HL-60 (cell line): ENCODE results near the gene XIRP1.

Source experiments
- GABPA ChIP-seq: IDR thresholded peaks from 2 replicates; pipeline ENCODE4 v1.6.1; 2012; ENCODE audit warnings: low read depth
- POLR2AphosphoS5 ChIP-seq: IDR thresholded peaks from 2 replicates; pipeline ENCODE4 v1.6.1; 2012; ENCODE audit warnings: low read depth
- SPI1 ChIP-seq: IDR thresholded peaks from 2 replicates; pipeline ENCODE4 v1.6.1; 2012; ENCODE audit warnings: low read depth, mild to moderate bottlenecking, borderline replicate concordance
- TF ChIP-seq, protein P1 (sequence below): IDR thresholded peaks from 2 replicates; pipeline ENCODE4 v1.6.1; 2012; ENCODE audit warnings: low read depth; ENCODE audit not compliant: insufficient replicate concordance
- TF ChIP-seq, protein P2 (sequence below): IDR thresholded peaks from one replicate; pipeline ENCODE4 v1.5.1; 2011; ENCODE audit warnings: low read length, control low read depth, inconsistent platforms; ENCODE audit not compliant: insufficient read depth

DNA sequence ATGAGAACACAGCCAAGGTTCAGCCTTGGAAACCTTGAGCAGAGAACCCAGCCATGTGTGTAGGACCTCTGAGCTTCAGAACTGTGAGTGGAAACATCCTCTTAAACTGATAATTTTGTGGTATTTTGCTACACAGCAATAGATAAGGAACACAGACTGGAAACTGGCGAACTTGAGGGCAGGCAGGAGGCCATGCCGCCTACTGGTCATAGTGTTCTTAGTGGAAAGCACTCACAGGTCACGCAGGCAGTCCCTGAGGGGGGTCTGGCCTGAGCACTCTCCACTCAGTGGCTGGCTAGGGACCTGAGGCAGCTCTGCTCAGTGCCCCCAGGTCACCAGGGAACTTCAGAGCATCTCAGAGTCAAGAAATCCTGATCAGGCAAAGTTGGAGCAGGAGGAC is 9.7 kb upstream of the XIRP1 start:
- TF ChIP-seq, protein P1, sequence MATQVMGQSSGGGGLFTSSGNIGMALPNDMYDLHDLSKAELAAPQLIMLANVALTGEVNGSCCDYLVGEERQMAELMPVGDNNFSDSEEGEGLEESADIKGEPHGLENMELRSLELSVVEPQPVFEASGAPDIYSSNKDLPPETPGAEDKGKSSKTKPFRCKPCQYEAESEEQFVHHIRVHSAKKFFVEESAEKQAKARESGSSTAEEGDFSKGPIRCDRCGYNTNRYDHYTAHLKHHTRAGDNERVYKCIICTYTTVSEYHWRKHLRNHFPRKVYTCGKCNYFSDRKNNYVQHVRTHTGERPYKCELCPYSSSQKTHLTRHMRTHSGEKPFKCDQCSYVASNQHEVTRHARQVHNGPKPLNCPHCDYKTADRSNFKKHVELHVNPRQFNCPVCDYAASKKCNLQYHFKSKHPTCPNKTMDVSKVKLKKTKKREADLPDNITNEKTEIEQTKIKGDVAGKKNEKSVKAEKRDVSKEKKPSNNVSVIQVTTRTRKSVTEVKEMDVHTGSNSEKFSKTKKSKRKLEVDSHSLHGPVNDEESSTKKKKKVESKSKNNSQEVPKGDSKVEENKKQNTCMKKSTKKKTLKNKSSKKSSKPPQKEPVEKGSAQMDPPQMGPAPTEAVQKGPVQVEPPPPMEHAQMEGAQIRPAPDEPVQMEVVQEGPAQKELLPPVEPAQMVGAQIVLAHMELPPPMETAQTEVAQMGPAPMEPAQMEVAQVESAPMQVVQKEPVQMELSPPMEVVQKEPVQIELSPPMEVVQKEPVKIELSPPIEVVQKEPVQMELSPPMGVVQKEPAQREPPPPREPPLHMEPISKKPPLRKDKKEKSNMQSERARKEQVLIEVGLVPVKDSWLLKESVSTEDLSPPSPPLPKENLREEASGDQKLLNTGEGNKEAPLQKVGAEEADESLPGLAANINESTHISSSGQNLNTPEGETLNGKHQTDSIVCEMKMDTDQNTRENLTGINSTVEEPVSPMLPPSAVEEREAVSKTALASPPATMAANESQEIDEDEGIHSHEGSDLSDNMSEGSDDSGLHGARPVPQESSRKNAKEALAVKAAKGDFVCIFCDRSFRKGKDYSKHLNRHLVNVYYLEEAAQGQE: no peak
- TF ChIP-seq, protein P2, sequence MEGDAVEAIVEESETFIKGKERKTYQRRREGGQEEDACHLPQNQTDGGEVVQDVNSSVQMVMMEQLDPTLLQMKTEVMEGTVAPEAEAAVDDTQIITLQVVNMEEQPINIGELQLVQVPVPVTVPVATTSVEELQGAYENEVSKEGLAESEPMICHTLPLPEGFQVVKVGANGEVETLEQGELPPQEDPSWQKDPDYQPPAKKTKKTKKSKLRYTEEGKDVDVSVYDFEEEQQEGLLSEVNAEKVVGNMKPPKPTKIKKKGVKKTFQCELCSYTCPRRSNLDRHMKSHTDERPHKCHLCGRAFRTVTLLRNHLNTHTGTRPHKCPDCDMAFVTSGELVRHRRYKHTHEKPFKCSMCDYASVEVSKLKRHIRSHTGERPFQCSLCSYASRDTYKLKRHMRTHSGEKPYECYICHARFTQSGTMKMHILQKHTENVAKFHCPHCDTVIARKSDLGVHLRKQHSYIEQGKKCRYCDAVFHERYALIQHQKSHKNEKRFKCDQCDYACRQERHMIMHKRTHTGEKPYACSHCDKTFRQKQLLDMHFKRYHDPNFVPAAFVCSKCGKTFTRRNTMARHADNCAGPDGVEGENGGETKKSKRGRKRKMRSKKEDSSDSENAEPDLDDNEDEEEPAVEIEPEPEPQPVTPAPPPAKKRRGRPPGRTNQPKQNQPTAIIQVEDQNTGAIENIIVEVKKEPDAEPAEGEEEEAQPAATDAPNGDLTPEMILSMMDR: no peak
- TF ChIP-seq POLR2AphosphoS5 (no peak), GABPA (no peak), SPI1 (no peak)
